PC-9 (cell line): ENCODE results near the gene SCAF11.
"Not testable (repeated sequence)": the region's sequence is repeated elsewhere in the genome, so short reads cannot be mapped to it uniquely, and the experiment has no call there.

Experiments
- CTCF ChIP-seq: fragments of 200-600 bp; sonication (generic); conservative IDR thresholded peaks from 2 replicates; pipeline ENCODE4 v1.6.1; 2017; ENCODE audit warnings: mixed run types, antibody characterized with exemption, mild to moderate bottlenecking, moderate library complexity
- EZH2 ChIP-seq: fragments of 200-600 bp; sonication (generic); IDR thresholded peaks from 2 replicates; pipeline ENCODE4 v1.8.0; 2017; ENCODE audit warnings: antibody characterized with exemption, low read depth

GRCh38 chr12:46037066-46037465, 46.7 kb upstream of the SCAF11 start:
- TF ChIP-seq CTCF, EZH2: not testable (repeated sequence)
